ENCODE results near the gene NEDD8.
A peak's percentile ranks its signal among the peaks of the same experiment; 100 is the strongest.

The NEDD8 gene

GRCh38 chr14:24195186-24196070, 36.7 kb downstream of the NEDD8 start, which contains the start of gene TM9SF1 (continued):
- TF ChIP-seq ZNF585B (tag by site-specific recombination; IDR thresholded peaks at IDR 0.05) = no peak
- no peak for TF ChIP-seq ZNF571 (tag by site-specific recombination; IDR thresholded peaks at IDR 0.05)
- TF ChIP-seq GLIS1 (tag by site-specific recombination; IDR thresholded peaks at IDR 0.05) = peak; percentile 87
- TF ChIP-seq OSR2 (tag by site-specific recombination; IDR thresholded peaks at IDR 0.05) = peak; percentile 15; the same call in 1 of the 2 replicates
- TF ChIP-seq ZNF37A (tag by site-specific recombination; IDR thresholded peaks at IDR 0.05) = no peak
- TF ChIP-seq ZNF311 (tag by site-specific recombination; IDR thresholded peaks at IDR 0.05; ENCODE audit: borderline replicate concordance) = no peak
- TF ChIP-seq MYNN (tag by site-specific recombination; IDR thresholded peaks at IDR 0.05; ENCODE audit: borderline replicate concordance) = no peak
- TF ChIP-seq ZNF776 (tag by site-specific recombination; IDR thresholded peaks at IDR 0.05; ENCODE audit: borderline replicate concordance) = no peak
- TF ChIP-seq KLF1 (tag by site-specific recombination; IDR thresholded peaks at IDR 0.05) = peak; percentile 38; the same call in 1 of the 2 replicates
- no peak for TF ChIP-seq ZNF664 (tag by site-specific recombination; IDR thresholded peaks at IDR 0.05)
- peak; percentile 71 for TF ChIP-seq SP2 (tag by site-specific recombination; IDR thresholded peaks at IDR 0.05)
- TF ChIP-seq ZNF555 (tag by site-specific recombination; conservative IDR thresholded peaks at IDR 0.05) = no peak
- no peak for TF ChIP-seq ZNF560 (tag by site-specific recombination; IDR thresholded peaks at IDR 0.05; ENCODE audit: borderline replicate concordance)
- TF ChIP-seq ZNF548 (tag by site-specific recombination; IDR thresholded peaks at IDR 0.05) = no peak
- TF ChIP-seq ZBTB8A (tag by site-specific recombination; IDR thresholded peaks at IDR 0.05) = peak; percentile 72
- TF ChIP-seq ZNF416 (tag by site-specific recombination; IDR thresholded peaks at IDR 0.05) = no peak
- TF ChIP-seq INSM2 (tag by site-specific recombination; IDR thresholded peaks at IDR 0.05) = peak; percentile 23; the same call in 1 of the 2 replicates
- TF ChIP-seq ZBTB10 (tag by site-specific recombination; IDR thresholded peaks at IDR 0.05) = peak; percentile 52
- TF ChIP-seq MEIS1 (CRISPR knock-in tag; IDR thresholded peaks at IDR 0.05; ENCODE audit: borderline replicate concordance) = no peak; the same call in 1 of the 2 replicates
- peak; percentile 26; the same call in 1 of the 2 replicates for TF ChIP-seq ZNF18 (tag by site-specific recombination; IDR thresholded peaks at IDR 0.05)
- peak; percentile 89 for TF ChIP-seq ZEB2 (tag by site-specific recombination; IDR thresholded peaks at IDR 0.05)
- 0 out of 2 replicates have a peak, but pooled peaks have one; percentile 29 for TF ChIP-seq CTCF (tag by site-specific recombination; IDR thresholded peaks at IDR 0.05)
- no peak for TF ChIP-seq ZNF274 (IDR thresholded peaks at IDR 0.05; ENCODE audit: low read length)
- TF ChIP-seq ZNF274 (tag by site-specific recombination; IDR thresholded peaks at IDR 0.05; ENCODE audit: borderline replicate concordance) = no peak
- no peak for TF ChIP-seq ZNF221 (tag by site-specific recombination; IDR thresholded peaks at IDR 0.05; ENCODE audit: borderline replicate concordance)
- 0 out of 2 replicates have a peak, but pooled peaks have one; percentile 17 for TF ChIP-seq PRDM4 (tag by site-specific recombination; IDR thresholded peaks at IDR 0.05)
- TF ChIP-seq ZNF398 (tag by site-specific recombination; IDR thresholded peaks at IDR 0.05) = peak; percentile 23

All from HEK293 (cell line).